IMR-90 (cell line): ENCODE measurements around the gene PAF1. TPM values are rescaled to one million over a fixed set of nuclear protein-coding genes. Genes with fewer than 3 reads are reported as not detected.

Experiments
- ATAC-seq: fragments of 200-7000 bp; cut with Tn5 transposase; 2 replicates; pipeline ENCODE4 v1.9.1; 2020; ENCODE audit warnings: low read depth, mild to moderate bottlenecking, moderate library complexity
- BruUV-seq: library from RNA; stranded (reverse); fragments of 400-500 nt; replicated peaks from 2 replicates; lab custom pipeline; 2021; lab: Mats Ljungman, UMichigan
- CTCF ChIA-PET: fragments of 300-600 bp; formaldehyde crosslinking; extraction: SDS; loops from one replicate; lab custom pipeline; 2021; ENCODE audit warnings: antibody characterized with exemption; lab: Yijun Ruan, JAX
- POLR2A ChIA-PET: fragments of 300-600 bp; sonication (Branson Sonifier 250); formaldehyde crosslinking; loops from one replicate; lab custom pipeline; 2022; ENCODE audit warnings: antibody characterized with exemption; ENCODE audit not compliant: unreplicated experiment; lab: Charles Lee
- DNase-seq: peaks from one replicate; pipeline ENCODE4 v3.0.0; 2013
- H2AFZ ChIP-seq: replicated peaks from 2 replicates; pipeline ENCODE3; 2013; ENCODE audit warnings: low read length, mild to moderate bottlenecking; ENCODE audit not compliant: poor library complexity
- H2AK5ac ChIP-seq: 2 replicates; pipeline ENCODE4 v1.6.1; 2013; ENCODE audit warnings: low read depth, low read length, inconsistent platforms
- H2AK9ac ChIP-seq: replicated peaks from 2 replicates; pipeline ENCODE3; 2013; ENCODE audit warnings: mild to moderate bottlenecking, low read depth, low read length, moderate library complexity; ENCODE audit not compliant: poor library complexity
- H2BK120ac ChIP-seq: 2 replicates; pipeline ENCODE4 v1.6.1; 2013; ENCODE audit warnings: low read depth, low read length, inconsistent platforms
- H2BK15ac ChIP-seq: 3 replicates; pipeline ENCODE4 v1.6.1; 2013; ENCODE audit warnings: low read depth, low read length, inconsistent platforms
- H2BK20ac ChIP-seq: 2 replicates; pipeline ENCODE4 v1.6.1; 2013; ENCODE audit warnings: low read depth, mild to moderate bottlenecking, inconsistent platforms, low read length, moderate library complexity
- H2BK5ac ChIP-seq: 2 replicates; pipeline ENCODE4 v1.6.1; 2013; ENCODE audit warnings: mild to moderate bottlenecking, low read depth, low read length, inconsistent platforms; ENCODE audit not compliant: poor library complexity, severe bottlenecking
- H3K14ac ChIP-seq: replicated peaks from 2 replicates; pipeline ENCODE4 v1.6.1; 2013; ENCODE audit warnings: low read depth, low read length, inconsistent platforms
- H3K18ac ChIP-seq: 2 replicates; pipeline ENCODE4 v1.6.1; 2013; ENCODE audit warnings: low read depth, low read length, control low read depth
- H3K23ac ChIP-seq: 2 replicates; pipeline ENCODE4 v1.6.1; 2013; ENCODE audit warnings: low read depth, low read length, inconsistent platforms
- H3K27ac ChIP-seq: 2 replicates; pipeline ENCODE4 v1.5.1; 2013; ENCODE audit warnings: mild to moderate bottlenecking, control low read depth, low read length; ENCODE audit not compliant: insufficient read depth
- H3K27me3 ChIP-seq: 2 replicates; pipeline ENCODE4 v1.6.1; 2013; ENCODE audit warnings: low read length; ENCODE audit not compliant: control insufficient read depth, insufficient read depth
- H3K36me3 ChIP-seq: 2 replicates; pipeline ENCODE4 v1.6.1; 2013; ENCODE audit warnings: low read length, mixed read lengths; ENCODE audit not compliant: control insufficient read depth, insufficient read depth
- H3K4ac ChIP-seq: 2 replicates; pipeline ENCODE4 v1.6.1; 2013; ENCODE audit warnings: low read depth, low read length, inconsistent platforms
- H3K4me1 ChIP-seq: 2 replicates; pipeline ENCODE4 v1.6.1; 2013; ENCODE audit warnings: low read length, mixed read lengths; ENCODE audit not compliant: control insufficient read depth, insufficient read depth
- H3K4me2 ChIP-seq: 2 replicates; pipeline ENCODE4 v1.6.1; 2013; ENCODE audit warnings: low read depth, mild to moderate bottlenecking, control low read depth, low read length, moderate library complexity
- H3K4me3 ChIP-seq: 2 replicates; pipeline ENCODE4 v1.5.1; 2013; ENCODE audit warnings: low read depth, mild to moderate bottlenecking, control low read depth, low read length, moderate library complexity; ENCODE audit not compliant: insufficient read depth
- H3K56ac ChIP-seq: 2 replicates; pipeline ENCODE4 v1.6.1; 2013; ENCODE audit warnings: low read length, inconsistent platforms; ENCODE audit not compliant: insufficient read depth; ENCODE audit errors: extremely low read depth
- H3K79me1 ChIP-seq, 2 experiments: 2 replicates each; pipeline ENCODE4 v1.6.1; 2013; ENCODE audit warnings: low read length in 2 of 2, inconsistent platforms in 1 of 2, low read depth in 1 of 2
- H3K9ac ChIP-seq: 2 replicates; pipeline ENCODE4 v1.6.1; 2013; ENCODE audit warnings: low read depth, low read length, control low read depth
- H3K9me1 ChIP-seq: 2 replicates; pipeline ENCODE4 v1.6.1; 2013; ENCODE audit warnings: low read length, inconsistent platforms; ENCODE audit not compliant: insufficient read depth
- H3K9me3 ChIP-seq: 2 replicates; pipeline ENCODE4 v1.6.1; 2013; ENCODE audit warnings: low read length; ENCODE audit not compliant: control insufficient read depth, insufficient read depth
- H4K20me1 ChIP-seq: 2 replicates; pipeline ENCODE4 v1.6.1; 2013; ENCODE audit warnings: low read length, inconsistent platforms; ENCODE audit not compliant: insufficient read depth
- H4K5ac ChIP-seq: 2 replicates; pipeline ENCODE4 v1.6.1; 2013; ENCODE audit warnings: mild to moderate bottlenecking, low read depth, low read length, control low read depth
- H4K8ac ChIP-seq, 2 experiments: 2 replicates each; pipeline ENCODE4 v1.6.1; 2013; ENCODE audit warnings: low read depth in 2 of 2, low read length in 2 of 2, control low read depth in 1 of 2, inconsistent platforms in 1 of 2
- H4K91ac ChIP-seq: 2 replicates; pipeline ENCODE4 v1.6.1; 2013; ENCODE audit warnings: low read depth, low read length, inconsistent platforms; ENCODE audit not compliant: insufficient read depth
- BHLHE40 ChIP-seq: fragments of 150-350 bp; IDR thresholded peaks from 2 replicates; pipeline ENCODE4 v1.6.1; 2016; ENCODE audit warnings: mild to moderate bottlenecking, low read depth, low read length
- CEBPB ChIP-seq: IDR thresholded peaks from 2 replicates; pipeline ENCODE4 v1.6.1; 2012; ENCODE audit warnings: low read depth, low read length, improper control_type of control experiment
- MAFK ChIP-seq: IDR thresholded peaks from 2 replicates; pipeline ENCODE4 v1.6.1; 2012; ENCODE audit warnings: low read depth, low read length, improper control_type of control experiment
- MAZ ChIP-seq: IDR thresholded peaks from 2 replicates; pipeline ENCODE4 v1.6.1; 2012; ENCODE audit warnings: low read depth, mild to moderate bottlenecking, low read length, improper control_type of control experiment, moderate library complexity, borderline replicate concordance
- NFE2L2 ChIP-seq: fragments of 150-350 bp; IDR thresholded peaks from 2 replicates; pipeline ENCODE4 v1.6.1; 2016; ENCODE audit warnings: low read depth, mild to moderate bottlenecking, low read length
- POLR2A ChIP-seq: IDR thresholded peaks from 2 replicates; pipeline ENCODE4 v1.6.1; 2012; ENCODE audit warnings: mild to moderate bottlenecking, low read depth, low read length
- RAD21 ChIP-seq: IDR thresholded peaks from 2 replicates; pipeline ENCODE4 v1.6.1; 2012; ENCODE audit warnings: low read length, improper control_type of control experiment
- RFX5 ChIP-seq: IDR thresholded peaks from 2 replicates; pipeline ENCODE4 v1.8.0; 2012; ENCODE audit warnings: low read depth, mild to moderate bottlenecking, low read length, moderate library complexity
- dilution Hi-C: fragments of 300-500 bp; cut with HindIII; formaldehyde crosslinking; loops from one replicate; pipeline ENCODE4 v1.14.3; 2018; ENCODE audit warnings: low sequenced_read_pairs; ENCODE audit not compliant: unreplicated experiment
- in situ Hi-C: fragments of 300-500 bp; cut with MboI; formaldehyde crosslinking; loops from 3 replicates; pipeline ENCODE4 v1.14.3; 2019; ENCODE audit warnings: low sequenced_read_pairs, inconsistent platforms, mixed read lengths
- intact Hi-C: fragments of 100-400 bp; cut with micrococcal nuclease; formaldehyde crosslinking; loops from 2 replicates; pipeline ENCODE4 v1.10.0; 2022
- polyA plus RNA-seq, 3 experiments: library from polyadenylated mRNA; depleted of rRNA; stranded (reverse); fragments of >200 nt; gene quantifications; 2 replicates each; pipeline ENCODE4 v1.2.3, GENCODE V29; 2012; ENCODE audit warnings: low replicate concordance in 1 of 3
- total RNA-seq: library from RNA; depleted of rRNA; stranded (reverse); fragments of >200 nt; gene quantifications from 2 replicates; pipeline ENCODE4 v1.2.3, GENCODE V29; 2012
- TF ChIP-seq, protein P1 (sequence below): fragments of 150-350 bp; IDR thresholded peaks from 2 replicates; pipeline ENCODE4 v1.6.1; 2017; ENCODE audit warnings: mild to moderate bottlenecking, antibody characterized with exemption, low read length, low read depth
- TF ChIP-seq, protein P2 (sequence below): fragments of 150-350 bp; IDR thresholded peaks from 2 replicates; pipeline ENCODE4 v1.6.1; 2016; ENCODE audit warnings: low read depth, mild to moderate bottlenecking, low read length, moderate library complexity, borderline replicate concordance

PAF1 gene
- total and polyA plus RNA-seq, 2 of the 4 experiments (the other 2 are of a cell fraction), result 45.7 to 54.3 TPM

DNA sequence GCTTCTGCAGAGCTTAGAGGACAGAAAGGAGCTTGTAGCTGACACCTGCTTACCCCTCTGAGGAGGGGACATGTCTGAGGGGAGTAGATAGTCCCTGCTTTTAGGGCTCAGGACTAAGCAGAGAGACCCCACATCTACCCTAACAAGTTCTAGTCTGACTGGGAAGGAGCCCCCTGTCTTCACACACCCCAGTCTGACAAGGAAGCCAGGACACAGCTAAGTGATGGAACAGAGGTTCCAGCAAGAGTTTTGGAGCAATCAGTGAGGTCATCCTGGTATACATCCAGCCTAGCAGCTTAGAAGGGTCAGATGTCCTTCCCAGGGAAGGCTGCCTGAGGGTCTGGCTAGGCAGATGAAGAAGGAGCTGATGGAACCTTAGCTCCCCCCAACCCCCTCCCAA, 15.0 kb downstream of the PAF1 start:
- peaks cover 16% of the 10 kb centered on the region for H3K9me1 ChIP-seq
- H3K4me2 ChIP-seq, result no peak overlapping the region
- H3K4me1 ChIP-seq, result peaks cover 14% of the 10 kb centered on the region
- no peak for TF ChIP-seq RFX5
- TF ChIP-seq, protein P1, sequence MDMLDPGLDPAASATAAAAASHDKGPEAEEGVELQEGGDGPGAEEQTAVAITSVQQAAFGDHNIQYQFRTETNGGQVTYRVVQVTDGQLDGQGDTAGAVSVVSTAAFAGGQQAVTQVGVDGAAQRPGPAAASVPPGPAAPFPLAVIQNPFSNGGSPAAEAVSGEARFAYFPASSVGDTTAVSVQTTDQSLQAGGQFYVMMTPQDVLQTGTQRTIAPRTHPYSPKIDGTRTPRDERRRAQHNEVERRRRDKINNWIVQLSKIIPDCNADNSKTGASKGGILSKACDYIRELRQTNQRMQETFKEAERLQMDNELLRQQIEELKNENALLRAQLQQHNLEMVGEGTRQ, result no peak
- TF ChIP-seq, protein P2, sequence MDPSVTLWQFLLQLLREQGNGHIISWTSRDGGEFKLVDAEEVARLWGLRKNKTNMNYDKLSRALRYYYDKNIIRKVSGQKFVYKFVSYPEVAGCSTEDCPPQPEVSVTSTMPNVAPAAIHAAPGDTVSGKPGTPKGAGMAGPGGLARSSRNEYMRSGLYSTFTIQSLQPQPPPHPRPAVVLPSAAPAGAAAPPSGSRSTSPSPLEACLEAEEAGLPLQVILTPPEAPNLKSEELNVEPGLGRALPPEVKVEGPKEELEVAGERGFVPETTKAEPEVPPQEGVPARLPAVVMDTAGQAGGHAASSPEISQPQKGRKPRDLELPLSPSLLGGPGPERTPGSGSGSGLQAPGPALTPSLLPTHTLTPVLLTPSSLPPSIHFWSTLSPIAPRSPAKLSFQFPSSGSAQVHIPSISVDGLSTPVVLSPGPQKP, result no peak
- no peak for TF ChIP-seq BHLHE40
- TF ChIP-seq MAFK, result no peak
- no peak for TF ChIP-seq MAZ
- no peak for TF ChIP-seq RAD21
- no peak for TF ChIP-seq NFE2L2
- no peak for TF ChIP-seq CEBPB
- TF ChIP-seq POLR2A, result no peak
- intact Hi-C loops (no loop called here), in situ Hi-C loops (no loop called here), dilution Hi-C loops (no loop called here)
- no peak overlapping the region for H3K14ac ChIP-seq
- H3K9me3 ChIP-seq, result no peaks in the 10 kb centered on the region
- H2AK5ac ChIP-seq, result no peak overlapping the region
- no peak overlapping the region for H3K23ac ChIP-seq
- no peak overlapping the region for H2BK5ac ChIP-seq
- no peak overlapping the region for H3K9ac ChIP-seq
- ATAC-seq (no peak), DNase-seq (no peak)
- ChIA-PET CTCF (no interaction called here), POLR2A (no interaction called here)
- H4K8ac ChIP-seq, result no peak overlapping the region
- H4K91ac ChIP-seq, result no peak overlapping the region
- no peak overlapping the region for H2BK20ac ChIP-seq
- H2BK120ac ChIP-seq, result no peak overlapping the region
- H3K27me3 ChIP-seq, result no peaks in the 10 kb centered on the region
- H3K36me3 ChIP-seq, result peaks cover 67% of the 10 kb centered on the region
- H3K4me3 ChIP-seq, result no peak overlapping the region
- no peak overlapping the region for H3K18ac ChIP-seq
- H2AFZ ChIP-seq, result no peak overlapping the region
- no peak overlapping the region for H3K56ac ChIP-seq
- no peak overlapping the region for H3K27ac ChIP-seq
- H4K20me1 ChIP-seq, result peaks cover 9% of the 10 kb centered on the region
- H3K79me1 ChIP-seq, result peaks cover 22 to 39% of the 10 kb centered on the region in 2 experiments
- H3K4ac ChIP-seq, result no peak overlapping the region
- no TSS peak for BruUV-seq
- H2AK9ac ChIP-seq, result no peak overlapping the region
- no peak overlapping the region for H4K5ac ChIP-seq
- H2BK15ac ChIP-seq, result no peak overlapping the region
